MV-4-11 (cell line): ENCODE results near the gene PKP3.
A peak's percentile ranks its signal among the peaks of the same experiment; 100 is the strongest.
"Not testable (repeated sequence)": the region's sequence is repeated elsewhere in the genome, so short reads cannot be mapped to it uniquely, and the experiment has no call there.

Experiments used
- DNase-seq: peaks from one replicate; lab custom pipeline; 2025; lab: John Stamatoyannopoulos, UW

The PKP3 gene, protein sequence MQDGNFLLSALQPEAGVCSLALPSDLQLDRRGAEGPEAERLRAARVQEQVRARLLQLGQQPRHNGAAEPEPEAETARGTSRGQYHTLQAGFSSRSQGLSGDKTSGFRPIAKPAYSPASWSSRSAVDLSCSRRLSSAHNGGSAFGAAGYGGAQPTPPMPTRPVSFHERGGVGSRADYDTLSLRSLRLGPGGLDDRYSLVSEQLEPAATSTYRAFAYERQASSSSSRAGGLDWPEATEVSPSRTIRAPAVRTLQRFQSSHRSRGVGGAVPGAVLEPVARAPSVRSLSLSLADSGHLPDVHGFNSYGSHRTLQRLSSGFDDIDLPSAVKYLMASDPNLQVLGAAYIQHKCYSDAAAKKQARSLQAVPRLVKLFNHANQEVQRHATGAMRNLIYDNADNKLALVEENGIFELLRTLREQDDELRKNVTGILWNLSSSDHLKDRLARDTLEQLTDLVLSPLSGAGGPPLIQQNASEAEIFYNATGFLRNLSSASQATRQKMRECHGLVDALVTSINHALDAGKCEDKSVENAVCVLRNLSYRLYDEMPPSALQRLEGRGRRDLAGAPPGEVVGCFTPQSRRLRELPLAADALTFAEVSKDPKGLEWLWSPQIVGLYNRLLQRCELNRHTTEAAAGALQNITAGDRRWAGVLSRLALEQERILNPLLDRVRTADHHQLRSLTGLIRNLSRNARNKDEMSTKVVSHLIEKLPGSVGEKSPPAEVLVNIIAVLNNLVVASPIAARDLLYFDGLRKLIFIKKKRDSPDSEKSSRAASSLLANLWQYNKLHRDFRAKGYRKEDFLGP

DNA sequence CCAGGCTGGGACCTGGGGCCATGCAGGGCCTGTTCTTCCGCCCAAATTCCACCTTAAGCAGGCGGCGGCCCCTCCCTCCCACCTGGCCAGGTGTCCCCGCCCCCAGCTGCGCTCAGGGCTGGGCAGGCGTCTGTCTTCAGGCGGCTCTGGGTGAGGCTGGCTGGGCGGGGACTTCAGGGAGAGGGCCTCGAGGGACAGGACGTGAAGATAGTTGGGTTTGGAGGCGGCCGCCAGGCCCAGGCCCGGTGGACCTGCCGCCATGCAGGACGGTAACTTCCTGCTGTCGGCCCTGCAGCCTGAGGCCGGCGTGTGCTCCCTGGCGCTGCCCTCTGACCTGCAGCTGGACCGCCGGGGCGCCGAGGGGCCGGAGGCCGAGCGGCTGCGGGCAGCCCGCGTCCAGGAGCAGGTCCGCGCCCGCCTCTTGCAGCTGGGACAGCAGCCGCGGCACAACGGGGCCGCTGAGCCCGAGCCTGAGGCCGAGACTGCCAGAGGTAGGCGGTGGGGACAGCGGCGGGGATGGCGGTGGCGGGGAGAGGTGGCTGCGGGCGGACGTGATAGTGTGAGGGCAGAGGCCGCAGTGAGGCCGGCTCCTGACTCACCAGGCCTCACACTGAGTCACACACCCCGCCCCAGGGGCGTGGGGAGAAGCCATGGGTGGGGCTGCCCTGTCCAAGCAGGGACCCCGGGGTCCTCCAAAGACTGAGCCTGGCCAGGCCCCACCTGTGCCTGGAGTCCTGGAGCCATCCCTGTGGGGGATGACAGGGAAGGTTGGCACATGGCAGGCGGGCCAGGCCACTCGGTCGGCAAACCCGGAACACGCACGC is at the start of gene PKP3:
Gene PKP3 (plus strand): TSS at position 176 of the 824 bp plus-strand sequence. CDS start 84 bp downstream, at position 260.
- no peak for DNase-seq

DNA sequence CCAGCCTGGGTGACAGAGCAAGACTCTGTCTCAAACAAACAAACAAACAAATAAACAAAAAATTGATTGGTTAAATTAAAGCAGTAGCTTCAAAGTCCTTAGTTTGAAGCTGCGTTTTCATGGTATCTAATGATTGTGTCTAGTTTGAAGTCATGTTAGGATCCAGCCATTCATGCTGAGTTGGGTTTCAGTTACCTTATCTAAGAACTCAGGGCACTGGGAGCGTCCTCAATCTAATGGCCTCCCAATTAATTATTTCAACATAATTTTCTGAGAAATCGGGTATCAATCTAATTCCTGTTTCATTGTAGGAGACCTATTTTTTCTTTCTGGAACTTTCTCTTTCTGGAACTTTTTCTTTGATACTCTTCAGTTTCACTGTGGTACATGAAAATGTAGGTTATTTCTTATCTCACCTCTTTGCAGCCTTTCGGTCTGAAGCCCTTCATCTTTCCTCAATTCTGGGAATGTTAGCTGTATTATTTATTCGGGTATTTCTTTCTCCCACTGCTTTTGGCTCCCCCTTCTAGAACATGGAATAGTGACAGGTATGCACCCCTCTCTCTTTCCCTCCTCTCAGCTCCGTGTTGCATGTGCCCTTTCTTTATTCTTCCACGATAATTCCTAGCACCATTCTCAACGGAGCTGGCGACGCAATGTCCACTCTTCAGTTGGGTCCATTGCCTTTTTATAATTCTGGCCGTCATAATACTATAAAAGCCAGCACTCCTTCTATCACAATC is 49.0 kb upstream of the PKP3 start:
- DNase-seq: no peak

DNA sequence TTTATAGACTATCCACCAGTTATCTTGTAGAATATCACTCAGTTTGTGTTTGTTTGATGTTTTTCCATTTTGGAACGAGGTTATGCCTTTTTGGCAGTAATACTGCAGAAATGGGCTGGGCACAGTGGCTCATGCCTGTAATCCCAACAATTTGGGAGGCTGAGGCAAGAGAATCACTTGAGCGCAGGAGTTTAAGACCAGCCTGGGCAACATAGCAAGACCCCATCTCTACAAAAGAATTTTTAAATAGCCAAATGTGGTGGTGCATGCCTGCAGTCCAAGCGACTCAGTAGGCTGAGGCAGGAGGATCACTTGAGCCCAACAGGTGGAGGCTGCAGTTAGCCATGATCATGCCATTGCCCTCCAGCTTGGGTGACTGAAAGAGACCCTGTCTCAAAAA is 47.5 kb upstream of the PKP3 start:
- no peak for DNase-seq

DNA sequence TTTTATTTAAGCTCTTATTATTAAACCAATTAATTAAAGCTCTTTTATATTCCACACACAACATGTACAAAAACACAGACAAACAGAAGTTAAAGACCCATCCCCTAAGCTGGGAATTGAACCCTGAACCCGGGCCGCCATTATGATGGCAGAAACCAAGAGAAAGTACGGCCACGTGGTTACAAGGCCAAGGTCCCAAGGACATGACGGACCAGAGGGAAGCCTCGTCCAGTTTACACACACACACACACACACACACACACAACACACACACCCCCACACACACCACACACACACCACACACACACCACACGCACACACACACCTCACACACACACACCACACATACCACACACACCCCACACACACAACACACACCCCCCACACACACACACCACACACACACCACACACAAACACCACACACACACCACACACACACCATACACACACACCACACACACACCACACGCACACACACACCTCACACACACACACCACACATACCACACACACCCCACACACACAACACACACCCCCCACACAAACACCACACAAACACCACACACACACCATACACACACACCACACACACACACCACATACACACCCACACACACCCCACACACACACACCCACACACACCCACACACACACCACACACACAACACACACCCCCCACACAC is 44.6 kb upstream of the PKP3 start:
- DNase-seq: not testable (repeated sequence)

DNA sequence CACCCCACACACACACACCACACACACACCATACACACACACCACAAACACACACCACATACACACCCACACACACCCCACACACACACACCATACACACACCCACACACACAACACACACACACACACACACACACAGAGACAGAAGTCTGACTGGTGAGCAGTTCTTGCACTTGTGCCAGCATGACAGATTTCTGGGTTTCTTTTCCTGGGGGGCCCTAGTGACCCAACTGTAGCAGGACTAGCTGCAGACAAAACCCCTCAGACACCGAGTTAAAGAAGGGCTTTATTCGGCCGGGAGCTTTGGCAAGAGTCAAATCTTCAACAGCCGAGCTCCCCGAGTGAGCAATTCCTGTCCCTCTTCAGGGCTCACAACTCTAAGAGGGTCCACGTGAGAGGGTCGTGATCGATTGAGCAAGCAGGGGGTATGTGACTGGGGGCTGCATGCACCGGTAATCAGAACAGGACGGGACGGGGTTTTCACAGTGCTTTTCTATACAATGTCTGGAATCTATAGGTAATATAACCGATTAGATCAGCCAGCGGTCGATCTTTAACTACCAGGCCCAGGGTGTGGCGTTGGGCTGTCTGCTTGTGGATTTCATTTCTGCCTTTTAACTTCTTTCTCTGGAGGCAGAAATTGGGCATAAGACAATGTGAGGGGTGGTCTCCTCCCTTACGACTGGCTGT is 43.8 kb upstream of the PKP3 start:
- peak; percentile 35 for DNase-seq

DNA sequence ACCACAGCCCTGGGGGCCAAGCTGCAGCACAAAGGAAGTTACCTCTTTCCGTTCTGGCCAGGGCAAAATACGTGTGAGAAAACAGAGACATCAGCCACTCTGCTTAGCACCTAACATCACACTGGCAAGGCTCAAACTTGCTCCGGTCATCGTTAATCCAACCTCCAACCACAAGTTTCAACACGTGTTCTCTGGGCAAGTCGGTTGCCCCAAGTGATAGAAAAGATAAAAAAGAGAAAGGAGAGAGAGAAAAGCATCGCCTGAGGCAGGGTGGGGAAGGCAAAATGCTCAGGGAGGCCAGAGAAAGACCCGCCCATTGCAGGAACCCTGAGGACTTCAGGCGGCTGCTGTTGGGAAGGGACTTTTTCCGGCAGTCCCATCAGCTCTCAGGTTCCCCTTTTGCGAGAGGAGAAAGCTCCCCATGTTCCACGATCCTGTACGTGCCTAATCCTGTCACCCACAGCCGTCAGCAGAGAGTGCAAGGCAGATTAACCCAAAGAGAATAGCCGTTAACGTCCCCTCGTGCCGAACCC is 43.2 kb upstream of the PKP3 start:
- DNase-seq: peak; percentile 93

DNA sequence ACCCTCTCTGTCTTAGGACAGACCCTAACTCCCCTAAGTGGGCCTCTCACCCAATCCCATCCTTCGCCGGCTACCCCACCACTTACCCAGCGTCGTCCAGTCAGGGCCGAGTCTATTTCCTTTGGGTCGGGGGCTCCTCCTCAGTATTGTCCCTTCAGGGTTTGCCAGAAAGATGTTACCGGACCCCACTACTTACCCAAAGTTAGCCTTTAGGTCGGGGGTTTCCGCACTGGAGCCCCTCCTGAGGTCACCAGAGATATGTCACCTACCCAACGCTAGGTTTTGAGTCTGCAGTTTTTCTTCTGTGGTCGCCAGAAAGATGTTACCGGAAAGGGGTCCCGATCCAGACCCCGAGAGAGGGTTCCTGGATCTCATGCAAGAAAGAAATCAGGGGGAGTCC is 42.6 kb upstream of the PKP3 start:
- DNase-seq: no peak

DNA sequence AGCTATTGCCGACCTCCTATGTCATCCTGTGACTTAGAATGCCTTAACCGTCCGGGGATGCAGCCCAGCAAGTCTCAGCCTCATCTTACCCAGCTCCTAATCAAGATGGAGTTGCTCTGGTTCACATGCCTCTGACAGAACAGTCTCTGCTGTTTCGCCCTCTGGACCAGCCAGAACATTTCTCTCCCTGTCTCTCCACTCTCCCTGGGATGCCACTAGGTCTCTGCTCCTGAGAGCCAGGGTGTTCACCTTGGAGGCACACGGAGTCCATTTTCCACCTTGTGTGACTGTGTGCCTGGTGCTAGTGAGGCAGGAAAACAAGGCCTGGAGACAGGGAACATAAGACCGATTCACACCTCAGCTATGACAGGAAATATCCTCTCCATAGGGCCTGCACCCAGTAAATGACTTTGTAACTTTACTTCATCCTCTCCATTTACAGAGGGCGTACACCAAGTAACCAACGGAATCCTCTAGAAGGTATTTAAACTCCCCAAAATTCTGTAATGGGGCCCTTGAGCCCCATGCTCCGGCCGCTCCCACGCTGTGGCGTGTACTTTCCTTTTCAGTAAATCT is 41.5 kb upstream of the PKP3 start:
- DNase-seq: no peak

DNA sequence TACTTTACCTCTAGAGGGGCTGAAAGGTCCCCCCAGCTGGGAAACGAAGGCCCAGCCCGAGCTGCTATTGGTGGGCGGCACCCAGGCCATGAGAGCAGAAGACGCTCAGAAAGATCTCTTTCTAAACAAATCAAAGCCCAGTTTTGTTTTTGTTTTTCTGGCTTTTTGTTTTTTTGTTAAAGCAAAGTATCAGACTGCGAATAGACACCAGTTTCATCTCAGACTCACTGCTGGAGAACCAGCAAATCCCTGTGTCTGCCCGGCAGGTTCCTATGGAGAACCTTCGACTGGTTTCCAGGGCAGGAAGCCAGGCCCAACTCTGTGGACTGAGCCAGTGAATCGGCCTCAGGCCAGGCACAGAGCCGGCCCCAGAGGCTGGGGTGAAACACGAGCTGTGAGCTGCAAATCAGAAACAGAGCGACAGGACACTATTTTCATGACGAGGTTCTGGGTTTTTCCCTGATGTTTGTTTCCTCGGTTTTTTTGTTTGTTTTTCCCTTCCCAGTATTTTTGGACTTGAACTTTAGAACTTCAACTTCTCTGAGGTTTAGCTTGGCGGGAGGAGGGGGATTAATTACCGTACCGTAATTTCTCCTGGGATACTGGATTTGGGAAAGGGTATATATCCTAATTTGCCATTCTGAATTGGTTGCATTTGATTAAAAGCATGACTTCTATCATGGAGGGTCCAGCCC is 40.7 kb upstream of the PKP3 start:
- DNase-seq: no peak

DNA sequence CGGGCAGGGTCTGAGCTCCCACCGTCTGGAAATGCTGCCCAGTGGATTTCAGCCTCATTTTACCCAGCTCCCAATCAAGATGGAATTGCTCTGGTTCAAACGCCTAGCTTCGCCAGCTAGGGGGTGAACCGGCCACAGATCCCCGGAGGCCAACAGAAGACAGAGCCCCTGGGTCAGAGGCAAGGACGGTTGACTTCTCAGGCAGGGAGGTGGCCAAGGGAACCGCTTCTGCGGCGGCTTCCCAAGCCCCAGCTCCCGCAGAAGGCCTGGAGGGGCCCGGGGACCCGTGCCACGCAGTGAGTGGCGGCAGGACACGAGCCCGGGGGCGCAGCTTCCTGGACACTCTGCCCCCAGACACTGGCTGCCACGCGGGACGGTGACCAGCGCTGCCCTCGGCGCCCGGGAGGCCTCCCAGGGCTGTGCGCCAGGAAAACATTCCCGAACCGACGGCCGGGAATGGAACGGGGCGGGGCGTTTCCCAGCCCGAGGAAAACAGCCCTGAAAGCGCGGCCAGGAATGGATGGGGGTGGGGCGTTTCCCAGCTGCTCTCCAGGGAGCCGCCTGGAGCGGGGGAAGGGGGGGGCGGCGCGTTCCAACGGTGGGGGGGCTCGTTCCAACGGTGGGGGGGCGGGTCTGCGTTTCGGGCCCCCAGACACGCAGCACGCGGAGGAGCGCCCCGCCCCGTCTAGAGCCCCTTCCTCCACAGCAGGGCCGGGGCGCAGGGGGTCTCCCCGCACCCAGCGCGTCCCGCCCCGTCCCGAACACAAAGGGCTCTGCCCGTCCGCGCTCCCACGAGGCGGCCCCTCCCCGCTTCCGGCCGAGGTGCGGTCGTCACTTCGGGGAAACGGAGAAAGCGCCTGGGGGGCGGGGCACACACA is 38.2 kb upstream of the PKP3 start:
- peak; percentile 63 for DNase-seq

DNA sequence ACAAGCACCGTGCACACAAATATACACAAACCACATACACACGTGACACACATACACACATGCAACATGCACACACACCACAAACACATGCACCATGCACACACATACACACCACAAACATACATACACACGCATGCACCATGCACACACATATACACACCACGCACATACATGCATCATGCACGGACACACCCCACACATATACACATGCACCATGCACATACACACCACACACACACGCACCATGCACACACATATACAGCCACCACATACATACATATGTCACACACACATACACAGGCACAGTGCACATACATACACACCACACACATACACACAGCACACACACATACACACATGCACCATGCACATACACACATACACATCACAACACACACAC is 37.4 kb upstream of the PKP3 start:
- DNase-seq: no peak

DNA sequence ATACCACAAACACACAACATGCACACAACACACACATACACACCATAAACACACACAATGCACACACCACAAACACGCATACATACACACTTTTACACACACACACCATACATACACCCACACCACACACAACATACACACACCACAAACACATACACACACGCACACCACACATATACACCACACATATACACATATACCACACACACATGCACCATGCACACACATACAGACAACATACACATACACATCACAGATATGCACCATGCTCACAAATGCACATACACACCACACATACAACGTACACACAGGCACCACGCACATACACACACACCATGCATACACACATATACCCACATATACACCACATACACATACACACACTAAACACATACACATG is 36.4 kb upstream of the PKP3 start:
- DNase-seq: no peak

DNA sequence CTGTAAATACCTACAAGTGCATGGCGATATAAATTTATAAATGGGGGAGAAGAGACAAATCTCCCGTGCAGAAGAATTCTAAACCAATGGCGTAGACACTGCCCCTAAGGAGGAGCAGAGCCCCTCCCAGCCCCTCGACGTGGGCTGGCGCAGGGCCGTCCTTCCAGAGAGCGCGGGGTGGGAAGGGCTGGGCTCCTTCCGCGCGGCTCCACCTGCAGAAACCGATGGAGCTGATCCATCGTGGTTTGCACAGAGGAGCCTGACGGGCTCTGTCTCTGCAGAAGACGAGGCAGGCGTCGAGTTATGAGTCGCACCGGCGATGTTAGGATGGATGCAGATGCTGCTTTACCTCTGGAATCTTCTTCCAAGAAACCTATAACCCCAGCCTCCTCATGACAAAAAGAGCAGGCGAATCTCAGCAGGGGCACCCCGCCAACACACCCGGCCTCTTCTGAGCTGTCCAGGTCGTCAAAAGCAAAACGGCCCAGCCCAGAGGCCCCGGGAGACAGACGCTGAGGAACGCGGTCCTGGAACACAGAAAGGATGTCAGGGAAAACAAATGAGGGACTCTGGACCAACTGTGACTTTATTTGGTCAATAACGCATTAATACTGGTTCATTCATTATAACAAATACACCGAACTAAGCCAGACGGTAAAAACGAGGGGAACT is 35.7 kb upstream of the PKP3 start:
- DNase-seq: no peak

DNA sequence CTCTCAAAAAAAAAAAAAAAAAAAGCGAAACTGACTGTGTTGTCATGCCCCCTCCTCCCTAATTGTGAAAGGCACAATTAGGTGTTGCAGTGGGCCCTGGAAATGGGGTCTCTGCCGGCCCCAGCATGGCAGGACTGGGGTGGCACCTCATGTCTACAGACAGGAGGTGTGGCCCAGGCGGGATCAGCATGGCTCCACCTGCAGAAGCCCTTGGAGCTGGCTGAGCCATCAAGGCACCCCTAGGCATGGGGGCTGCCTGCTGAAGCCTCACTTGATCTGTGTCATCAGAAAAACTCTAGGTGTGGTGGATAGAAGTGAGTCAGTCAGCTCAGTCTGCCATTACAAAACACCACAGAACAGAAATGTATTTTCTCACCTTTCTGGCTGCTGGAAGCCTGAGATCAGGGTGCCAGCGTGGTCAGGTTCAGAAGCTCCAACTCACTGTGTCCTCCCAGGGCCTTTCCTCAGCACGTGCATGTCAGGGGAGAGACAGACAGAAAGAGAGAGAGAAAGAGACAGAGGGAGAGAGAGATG is 34.8 kb upstream of the PKP3 start:
- no peak for DNase-seq

DNA sequence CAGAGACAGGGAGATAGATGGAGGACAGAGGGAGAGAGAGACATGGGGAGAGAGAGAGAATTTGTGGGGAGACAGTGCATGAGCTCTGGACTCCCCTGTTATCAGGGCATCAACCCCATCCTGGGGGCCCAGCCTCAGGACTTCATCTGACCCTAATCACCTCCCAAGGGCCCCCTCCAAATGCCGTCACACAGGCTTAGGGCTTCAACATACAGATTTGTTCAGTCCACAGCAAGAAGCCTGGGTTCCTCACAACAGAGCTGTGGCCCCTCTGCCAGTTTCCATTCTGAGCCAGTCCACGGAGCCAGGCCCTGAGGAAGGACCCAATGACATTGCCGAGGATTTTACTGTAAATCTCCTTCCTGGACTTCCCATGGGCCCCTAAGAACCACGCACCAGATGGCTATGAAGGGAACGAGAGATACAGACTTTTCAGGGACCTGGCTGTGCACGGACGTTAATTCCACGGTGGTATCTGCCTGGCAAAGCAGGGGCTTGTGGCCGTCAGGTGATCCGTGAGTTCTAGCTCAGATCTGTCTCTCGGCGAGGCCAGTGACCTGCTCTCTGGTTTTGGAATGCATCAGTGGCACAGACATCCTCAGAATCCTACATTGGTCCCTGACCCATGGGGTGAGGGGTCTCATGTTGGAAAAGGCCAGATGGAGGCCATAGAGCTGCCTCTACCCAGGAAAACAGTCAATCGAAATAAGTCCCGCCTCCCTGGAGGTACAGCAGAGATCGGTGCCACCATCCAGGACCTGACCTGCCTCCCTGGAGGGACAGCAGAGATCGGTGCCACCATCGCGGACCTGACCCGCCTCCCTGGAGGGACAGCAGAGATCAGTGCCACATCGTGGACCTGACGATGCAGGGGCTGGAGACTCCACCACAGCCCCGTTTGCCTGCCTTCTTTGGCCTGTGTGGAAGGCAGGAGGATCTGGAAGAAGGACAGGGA is 33.4 kb upstream of the PKP3 start:
- DNase-seq: no peak
